NCI-H2029 treated with DMSO at 0.1 percent for 48 hours (cell line): ENCODE results near the gene PAX7.
"Not testable (repeated sequence)": the region's sequence is repeated elsewhere in the genome, so short reads cannot be mapped to it uniquely, and the experiment has no call there.

Source experiments
- DNase-seq: peaks from one replicate; lab custom pipeline; 2025; lab: John Stamatoyannopoulos, UW

Gene PAX7

DNA sequence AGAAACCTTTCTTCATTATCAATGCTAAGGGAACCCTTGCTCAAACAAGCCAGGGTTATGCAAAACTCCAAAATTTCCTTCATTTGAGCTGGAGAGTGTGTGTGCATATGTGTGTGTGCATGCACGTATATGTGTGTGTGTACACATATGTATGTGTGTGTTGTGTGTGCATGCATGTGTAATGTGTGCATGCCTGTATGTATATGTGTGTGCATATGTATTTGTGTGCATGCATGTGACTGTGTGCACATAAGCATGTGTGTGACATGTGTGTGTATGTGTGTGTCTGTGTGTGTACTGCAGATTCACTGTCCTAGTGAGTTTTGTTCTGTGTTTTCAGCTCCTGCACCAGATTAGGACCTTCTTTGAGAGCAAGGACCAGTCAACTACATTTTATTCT is 28.2 kb downstream of the PAX7 start:
- no peak for DNase-seq

DNA sequence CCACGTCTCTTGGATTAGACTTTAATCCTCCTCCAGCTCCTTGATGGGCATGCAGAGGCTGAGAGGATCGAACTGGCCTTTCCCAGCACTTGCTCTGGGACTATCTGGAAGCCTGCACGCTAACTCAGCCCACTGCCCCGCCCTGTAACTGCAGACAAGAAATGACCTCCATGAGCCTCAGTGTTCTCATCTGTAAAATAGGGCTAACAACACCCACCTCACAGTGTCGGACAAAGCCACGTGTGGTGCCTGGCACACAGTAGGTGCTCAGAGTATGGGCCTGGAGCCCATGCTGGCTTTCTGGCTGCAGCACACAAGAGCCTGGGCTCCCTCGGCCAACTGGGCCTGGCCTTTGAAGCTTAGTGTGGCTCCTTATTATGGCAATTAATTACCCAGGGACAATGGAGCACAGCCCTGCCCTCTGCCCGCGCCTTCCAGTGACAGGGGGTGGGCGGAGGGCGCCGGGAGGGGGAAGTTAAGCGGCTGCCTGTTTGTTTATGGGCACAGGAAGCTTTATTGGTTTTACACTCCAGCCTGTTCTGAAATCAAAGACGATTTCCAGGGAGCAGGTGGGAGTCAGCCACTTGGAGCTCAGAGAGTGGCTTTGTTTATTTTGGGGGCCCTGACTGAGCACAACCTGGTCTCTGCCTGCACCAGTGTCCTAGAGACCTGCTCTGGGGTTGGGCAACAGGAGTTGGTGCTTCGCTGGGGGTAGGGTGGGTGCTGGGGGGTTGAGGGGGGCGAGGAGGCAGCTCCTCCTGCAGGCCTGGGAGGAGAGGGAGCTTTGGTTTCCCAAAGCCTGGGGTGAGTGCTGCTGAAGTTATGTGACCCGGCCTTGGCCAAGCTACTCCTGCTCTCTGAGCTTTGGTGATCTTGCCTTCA is 31.0 kb downstream of the PAX7 start:
- no peak for DNase-seq

- DNase-seq: no peak
Measured at GRCh38 chr1:18662286-18662639, 31.6 kb downstream of the PAX7 start.

- no peak for DNase-seq
Measured at GRCh38 chr1:18666317-18666920, 35.8 kb downstream of the PAX7 start.

- DNase-seq: no peak
Measured at GRCh38 chr1:18667333-18667732, 36.7 kb downstream of the PAX7 start.

DNA sequence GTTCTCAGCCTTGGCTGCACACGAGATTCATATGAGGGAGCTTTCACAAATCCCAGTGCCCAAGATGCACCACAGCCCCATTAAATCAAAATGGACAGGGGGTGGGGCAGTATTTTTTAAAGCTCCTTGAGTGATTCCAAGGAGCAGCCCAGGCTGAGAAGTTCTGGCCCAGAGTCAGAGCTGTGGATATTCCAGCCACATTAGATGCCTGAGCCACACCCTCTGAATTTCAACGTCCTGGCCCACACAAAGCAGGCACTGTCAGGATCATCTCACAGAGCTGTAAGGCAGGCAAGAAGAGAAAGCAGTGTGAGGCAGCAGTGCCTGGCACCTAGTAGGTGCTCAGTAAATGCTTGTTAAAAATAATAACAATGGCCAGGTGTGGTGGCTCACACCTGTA is 37.4 kb downstream of the PAX7 start:
- no peak for DNase-seq

DNA sequence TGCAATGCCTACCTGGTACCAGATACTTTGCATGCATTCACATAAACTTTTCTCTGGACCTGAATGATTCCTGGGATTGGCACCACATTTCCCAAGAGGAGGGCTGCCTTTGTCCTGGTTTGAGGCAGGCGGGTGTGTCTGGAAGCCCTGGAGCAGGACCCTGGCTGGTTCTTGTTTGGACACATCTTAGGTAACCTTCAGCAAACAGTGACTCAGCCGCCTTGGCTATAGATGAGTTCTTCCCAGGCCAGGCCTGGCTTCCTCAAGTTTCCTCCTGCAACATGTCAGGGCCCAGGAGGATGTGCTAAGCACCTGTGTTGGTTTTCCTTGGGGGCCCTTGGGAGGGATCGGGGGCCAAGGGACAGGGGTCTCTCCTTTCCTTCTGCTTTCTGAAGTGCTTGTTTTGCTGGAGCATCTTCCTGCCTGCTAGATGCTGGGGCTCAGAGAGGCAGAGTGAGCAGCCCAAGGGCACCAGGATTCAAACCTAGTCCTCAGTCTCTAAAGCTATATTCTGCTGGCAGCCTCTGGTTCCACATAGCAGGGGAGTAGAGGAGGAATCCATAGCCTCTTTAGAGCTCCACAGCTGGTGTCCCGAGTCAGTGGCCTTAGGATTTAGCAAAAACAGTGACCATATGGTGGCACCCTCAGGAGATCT is 38.2 kb downstream of the PAX7 start:
- no peak for DNase-seq

DNA sequence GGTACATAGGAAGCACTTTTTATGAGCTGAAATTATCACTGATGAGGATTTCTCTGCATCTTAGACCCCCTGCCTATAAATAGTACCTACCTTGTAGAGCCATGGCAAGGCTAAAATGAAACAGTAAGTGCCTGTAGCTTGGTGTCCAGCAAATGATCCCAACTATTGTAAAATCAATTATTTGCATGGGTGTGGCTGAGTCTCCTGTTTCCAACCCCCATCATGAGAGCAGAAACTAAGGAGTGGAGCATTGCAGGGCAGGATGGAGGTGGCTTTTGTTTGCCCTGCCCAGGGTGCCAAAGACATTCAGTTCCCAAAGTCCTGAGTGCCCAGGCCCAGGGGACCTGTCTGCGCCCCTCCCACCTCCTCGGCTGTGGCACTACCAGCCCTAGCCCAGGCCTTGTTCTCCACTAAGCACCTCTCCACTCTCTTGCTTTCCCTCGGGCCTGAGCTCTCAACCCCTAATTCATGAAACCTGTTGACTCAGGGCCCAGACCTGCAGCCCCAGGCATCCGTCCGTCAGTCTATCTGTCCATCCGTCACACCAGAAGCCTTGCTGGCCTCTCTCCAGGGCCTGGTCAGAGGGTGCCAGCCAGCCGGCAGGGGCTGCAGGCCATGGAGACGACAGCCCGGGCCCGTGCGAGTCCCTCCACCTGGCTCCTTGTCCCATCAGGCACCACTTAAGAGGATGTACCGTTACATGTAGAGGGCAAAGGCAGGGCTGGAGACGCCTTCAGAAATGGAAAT is 39.6 kb downstream of the PAX7 start:
- no peak for DNase-seq

GRCh38 chr1:18670868-18671225 is 40.2 kb downstream of the PAX7 start:
- DNase-seq: no peak

- no peak for DNase-seq
Measured at GRCh38 chr1:18673976-18674375, 43.3 kb downstream of the PAX7 start.

- DNase-seq: no peak
Measured at GRCh38 chr1:18676332-18676781, 45.7 kb downstream of the PAX7 start.

DNA sequence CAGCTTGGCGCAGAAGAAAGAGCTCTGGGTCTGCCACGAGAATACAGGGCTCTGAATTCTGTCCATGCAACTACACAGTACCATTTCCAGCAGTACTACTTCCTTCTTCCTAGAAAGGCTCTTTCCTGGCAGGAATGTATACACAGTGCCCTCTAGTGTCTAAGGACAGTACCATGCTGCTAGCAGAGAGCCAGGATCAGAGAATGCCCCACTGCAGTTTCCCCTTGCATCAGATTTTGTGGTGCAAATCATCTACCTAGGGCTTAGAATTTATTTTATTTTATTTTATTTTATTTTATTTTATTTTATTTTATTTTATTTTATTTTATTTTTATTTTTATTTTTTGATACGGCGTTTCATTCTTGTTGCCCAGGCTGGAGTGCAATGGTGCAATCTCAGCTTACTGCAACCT is 50.8 kb downstream of the PAX7 start:
- peak; percentile 44 for DNase-seq

GRCh38 chr1:18682375-18682774 is 51.7 kb downstream of the PAX7 start:
- no peak for DNase-seq

GRCh38 chr1:18684303-18684702 is 53.7 kb downstream of the PAX7 start:
- no peak for DNase-seq

DNA sequence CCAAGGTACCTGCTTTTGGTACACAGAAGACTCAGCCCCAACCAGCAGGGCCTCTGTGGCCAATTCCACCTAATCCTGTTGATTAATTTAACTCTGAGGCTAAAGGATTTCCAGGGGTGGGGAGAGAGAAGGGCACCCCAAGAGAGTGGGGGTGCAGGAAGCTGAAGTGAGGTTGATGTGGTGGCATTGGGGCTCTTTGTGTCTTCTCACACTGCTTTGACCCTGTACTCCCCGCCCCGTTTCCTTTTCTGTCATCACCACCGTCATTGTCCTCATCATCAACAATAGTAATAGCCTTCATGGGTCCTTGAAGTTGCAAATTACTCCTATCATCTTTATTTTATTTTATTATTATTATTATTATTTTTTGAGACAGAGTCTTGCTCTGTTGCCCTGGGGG is 55.9 kb downstream of the PAX7 start:
- no peak for DNase-seq

DNA sequence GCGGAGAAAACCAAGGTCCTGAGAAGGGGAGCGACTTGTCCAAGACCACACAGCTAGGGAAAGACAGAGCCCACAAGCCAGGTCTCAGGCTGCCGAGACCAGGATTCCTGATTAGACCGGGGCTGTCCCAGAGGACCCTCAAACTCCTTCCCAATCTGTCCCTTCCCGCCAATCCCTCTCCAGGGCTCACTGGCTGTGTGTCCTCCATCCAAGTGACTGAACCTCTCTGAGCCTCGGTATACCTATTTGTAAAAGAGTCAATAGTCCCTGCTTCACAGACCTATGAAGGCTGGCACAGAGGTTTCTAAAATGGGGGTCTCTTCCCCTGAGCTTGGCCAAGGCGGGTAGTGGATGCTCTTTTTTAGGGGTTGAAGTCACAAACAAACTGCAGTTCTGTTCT is 56.6 kb downstream of the PAX7 start:
- DNase-seq: no peak

GRCh38 chr1:18691648-18692047 is 61.0 kb downstream of the PAX7 start:
- DNase-seq: no peak

DNA sequence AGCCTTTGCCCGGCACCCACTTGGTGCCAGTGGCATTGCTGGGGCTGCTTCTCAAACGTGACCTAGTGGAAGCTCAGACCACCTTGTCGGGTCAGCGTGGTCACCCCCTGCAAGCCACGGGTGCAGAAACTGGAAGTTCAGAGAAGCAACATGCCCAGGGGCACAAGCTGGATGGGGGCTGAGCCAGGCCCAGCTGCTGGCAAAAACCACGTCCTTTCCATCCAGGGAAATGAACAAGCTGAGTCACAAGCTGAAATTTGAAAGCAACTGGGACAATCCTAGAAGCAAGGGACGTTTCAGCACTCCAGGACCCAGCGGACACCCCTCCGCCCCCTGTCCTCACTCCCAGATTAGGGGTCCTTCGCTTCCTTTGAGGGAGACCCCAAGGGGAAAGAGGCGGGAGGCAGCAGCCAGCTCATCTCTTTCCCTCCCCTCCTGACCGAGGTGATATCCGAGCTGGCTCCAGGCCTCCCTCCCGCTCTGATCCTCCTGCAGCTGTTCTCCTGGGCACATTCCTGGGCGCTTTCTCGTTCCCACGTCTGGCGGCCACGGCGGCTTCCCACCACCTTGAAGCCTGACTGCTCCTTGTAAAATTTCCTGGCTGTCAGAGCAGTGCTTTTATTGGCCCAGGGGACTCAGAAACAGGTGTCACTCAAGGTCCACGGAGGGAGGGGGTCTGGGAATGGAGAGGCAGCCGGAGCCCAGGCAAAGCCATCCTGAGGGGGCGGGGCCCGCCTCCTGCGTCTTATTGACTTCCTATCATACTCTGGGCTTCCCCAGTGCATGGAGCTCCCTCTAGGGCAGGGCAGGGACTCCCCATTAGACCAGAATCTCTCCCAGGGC is 62.8 kb downstream of the PAX7 start:
- DNase-seq: no peak

GRCh38 chr1:18694289-18694688 is 63.6 kb downstream of the PAX7 start:
- DNase-seq: not testable (repeated sequence)

- DNase-seq: no peak
Measured at GRCh38 chr1:18697541-18697940, 66.9 kb downstream of the PAX7 start.

- DNase-seq: no peak
Measured at GRCh38 chr1:18700530-18700929, 69.9 kb downstream of the PAX7 start.

DNA sequence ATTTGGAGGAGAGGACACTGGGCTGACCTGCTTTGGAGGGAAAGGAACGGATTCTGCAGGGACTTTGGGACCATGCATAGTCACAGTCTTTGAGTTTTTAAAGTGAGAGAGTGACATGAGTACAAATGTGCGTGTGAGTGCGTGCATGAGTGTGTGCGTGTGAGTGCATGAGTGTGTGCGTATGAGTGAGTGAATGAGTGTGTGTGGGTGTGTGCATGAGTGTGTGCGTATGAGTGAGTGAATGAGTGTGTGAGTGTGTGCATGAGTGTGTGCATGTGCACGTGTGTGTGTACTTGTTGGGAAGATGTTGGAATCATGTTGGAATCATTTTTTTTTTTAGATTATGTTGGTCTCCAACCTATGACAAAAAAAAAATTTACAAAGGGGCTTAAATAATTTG is 70.5 kb downstream of the PAX7 start:
- DNase-seq: no peak
